GM12801 (cell line): ENCODE data around the gene RALGPS1.

ENCODE experiments used
- CTCF ChIP-seq: IDR thresholded peaks from one replicate; pipeline ENCODE4 v1.5.1; 2011; ENCODE audit warnings: control low read depth; ENCODE audit not compliant: insufficient read length; ENCODE audit errors: extremely low read depth

Gene RALGPS1

GRCh38 chr9:126991183-126991582, 76.6 kb downstream of the RALGPS1 start:
- no peak for TF ChIP-seq CTCF

- TF ChIP-seq CTCF, result no peak
Observed at GRCh38 chr9:126992427-126992826, 77.8 kb downstream of the RALGPS1 start.

- TF ChIP-seq CTCF, result no peak
Observed at GRCh38 chr9:126999315-127000068, 84.9 kb downstream of the RALGPS1 start.

DNA sequence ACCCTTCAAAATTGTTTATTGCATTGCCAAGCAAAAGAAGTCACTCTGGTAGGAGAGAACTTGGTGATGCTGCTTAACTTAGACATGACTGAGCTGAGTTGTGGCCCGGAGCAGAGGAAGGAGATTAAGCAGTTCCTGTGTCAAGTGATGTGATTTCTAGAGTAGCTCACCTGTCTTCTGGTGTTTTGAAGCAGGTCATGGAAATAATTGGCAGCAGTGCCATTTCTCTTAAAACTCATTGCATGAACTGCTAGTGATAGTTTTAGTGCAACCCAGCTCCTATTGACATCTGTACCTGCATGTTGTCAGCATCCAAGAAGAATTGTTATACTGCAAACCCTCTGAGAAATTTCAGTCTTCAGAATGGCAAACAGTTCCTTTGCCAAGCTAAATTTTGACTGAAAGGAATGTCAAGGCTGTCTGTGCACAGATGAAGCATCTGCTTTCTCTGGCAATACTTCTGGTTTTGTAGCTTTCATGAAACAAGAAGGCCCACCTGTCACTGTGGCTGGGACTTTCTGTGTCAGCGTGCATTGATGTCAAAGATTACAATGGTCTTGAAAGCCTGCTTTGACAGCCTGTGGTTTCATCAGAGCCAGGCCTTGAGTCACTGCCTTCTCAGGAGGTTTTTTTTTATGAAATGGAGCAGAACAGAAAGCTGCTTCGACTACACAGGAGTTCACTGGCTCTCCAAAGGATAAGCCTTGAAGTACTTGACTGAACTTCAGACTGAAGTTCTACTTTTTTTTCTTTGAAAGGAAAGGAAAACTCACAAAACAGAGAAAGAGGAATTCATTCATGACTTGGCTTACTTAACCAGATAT, 90.6 kb downstream of the RALGPS1 start:
- TF ChIP-seq CTCF, result no peak

- TF ChIP-seq CTCF, result no peak
Observed at GRCh38 chr9:127005770-127006314, 91.3 kb downstream of the RALGPS1 start.

DNA sequence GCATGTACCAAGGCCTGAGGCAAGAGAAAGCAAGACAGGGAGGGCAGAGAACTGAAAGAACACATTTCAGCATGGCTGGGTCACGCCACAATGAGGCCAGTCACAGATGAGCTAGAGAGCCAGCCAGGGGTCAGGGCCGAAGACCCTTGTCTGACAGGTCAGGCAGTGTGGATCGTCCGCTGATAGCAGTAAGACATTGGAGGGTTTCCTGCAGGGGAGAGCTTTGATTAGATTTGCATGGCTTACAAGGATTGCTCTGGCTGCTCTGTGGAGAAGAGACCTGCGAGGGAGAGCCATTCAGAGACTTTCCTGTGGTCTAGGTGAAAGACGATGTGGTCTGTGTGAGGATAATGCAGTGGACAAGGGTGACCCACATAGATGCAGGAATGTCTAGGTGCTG, 93.1 kb downstream of the RALGPS1 start:
- no peak for TF ChIP-seq CTCF

GRCh38 chr9:127008076-127008475, 93.5 kb downstream of the RALGPS1 start:
- TF ChIP-seq CTCF, result no peak
